CD4-positive, alpha-beta T cell (primary cell): ENCODE results near the gene HDAC10. TPM values are rescaled to one million over a fixed set of nuclear protein-coding genes. Genes with fewer than 3 reads are reported as not detected.

ENCODE experiments used
- ATAC-seq: fragments of 200-7000 bp; cut with Tn5 transposase; one replicate; pipeline ENCODE4 v1.10.0; 2022; ENCODE audit warnings: mild to moderate bottlenecking; ENCODE audit not compliant: poor library complexity
- CTCF ChIA-PET: fragments of 350-600 bp; sonication (Branson Sonifier 250); formaldehyde crosslinking; loops from one replicate; lab custom pipeline; 2021; ENCODE audit warnings: antibody characterized with exemption, inconsistent platforms; lab: Charles Lee
- POLR2A ChIA-PET: fragments of 350-600 bp; sonication (Branson Sonifier 250); formaldehyde crosslinking; loops from one replicate; lab custom pipeline; 2021; ENCODE audit warnings: antibody characterized with exemption, inconsistent platforms; lab: Charles Lee
- DNase-seq, 14 experiments: peaks; one replicate each; pipeline ENCODE4 v3.0.0-alpha.2; 2013 to 2020; ENCODE audit warnings: mixed read lengths in 2 of 14
- H3K27ac ChIP-seq, 2 donors: one replicate each; pipeline versions ENCODE4 v1.5.1 to v1.7.0; 2013; ENCODE audit warnings: low read length in 2 of 2, low read depth in 1 of 2, mild to moderate bottlenecking in 1 of 2
- H3K27me3 ChIP-seq, 2 experiments: 1 replicate in 1 of 2; 2 replicates in 1 of 2; pipeline versions ENCODE4 v1.6.1 to v1.7.0; 2013; ENCODE audit warnings: low read length in 2 of 2, control low read depth in 1 of 2, mild to moderate bottlenecking in 1 of 2, moderate library complexity in 1 of 2; ENCODE audit not compliant: insufficient read depth in 2 of 2, control insufficient read depth in 1 of 2
- H3K36me3 ChIP-seq: one replicate; pipeline ENCODE4 v1.6.1; 2013; ENCODE audit warnings: low read length, control low read depth; ENCODE audit not compliant: insufficient read depth
- H3K4me1 ChIP-seq: one replicate; pipeline ENCODE4 v1.6.1; 2013; ENCODE audit warnings: low read length, control low read depth; ENCODE audit not compliant: insufficient read depth
- H3K4me3 ChIP-seq: one replicate; pipeline ENCODE4 v1.5.1; 2013; ENCODE audit warnings: mild to moderate bottlenecking, low read length, moderate library complexity
- H3K9me3 ChIP-seq, 2 experiments: 1 replicate in 1 of 2; 2 replicates in 1 of 2; pipeline versions ENCODE4 v1.6.1 to v1.7.0; 2013; ENCODE audit warnings: low read length in 2 of 2, mild to moderate bottlenecking in 2 of 2, control low read depth in 1 of 2, moderate library complexity in 1 of 2; ENCODE audit not compliant: control insufficient read depth in 1 of 2, insufficient read depth in 1 of 2
- H3K27ac Mint-ChIP-seq: one replicate; pipeline ENCODE4 v1.8.0; 2020; ENCODE audit warnings: mixed read lengths
- H3K27me3 Mint-ChIP-seq: one replicate; pipeline ENCODE4 v1.8.0; 2021; ENCODE audit warnings: mixed read lengths
- H3K36me3 Mint-ChIP-seq: one replicate; pipeline ENCODE4 v1.8.0; 2021; ENCODE audit warnings: low read depth, mixed read lengths
- H3K4me1 Mint-ChIP-seq: one replicate; pipeline ENCODE4 v1.8.0; 2021; ENCODE audit warnings: low read depth, mixed read lengths
- H3K4me3 Mint-ChIP-seq: one replicate; pipeline ENCODE4 v1.8.0; 2020; ENCODE audit warnings: mild to moderate bottlenecking, mixed read lengths
- H3K9me3 Mint-ChIP-seq: one replicate; pipeline ENCODE4 v1.8.0; 2020; ENCODE audit warnings: mixed read lengths
- CTCF ChIP-seq: fragments of 200-600 bp; IDR thresholded peaks from one replicate; pipeline ENCODE4 v1.8.0; 2022; ENCODE audit warnings: antibody characterized with exemption, mild to moderate bottlenecking
- intact Hi-C, 2 experiments: fragments of 100-400 bp; cut with DNase I in 1 of 2; cut with micrococcal nuclease in 1 of 2; formaldehyde crosslinking; loops; one replicate each; pipeline versions ENCODE4 v1.15.1 to v1.9.0; 2023 to 2025; cut with DNase I, micrococcal nuclease
- total RNA-seq, 174 experiments: library from RNA in 2 of 174; stranded (reverse) in 2 of 174; gene quantifications; one replicate each; pipeline ENCODE4 v1.2.3 and lab custom pipeline; 2021 to 2026

HDAC10 gene
- total RNA-seq, 2 experiments from 2014 or later = 87.3 to 88.7 TPM

GRCh38 chr22:50196256-50196655 is 54.8 kb downstream of the HDAC10 start:
- peaks cover 42% of the 10 kb centered on the region for H3K36me3 Mint-ChIP-seq

More at GRCh38 chr22:50196256-50196655, 54.8 kb downstream of the HDAC10 start:
- Mint-ChIP-seq H3K4me3 (peak overlapping the region; percentile 66), H3K4me1 (peaks cover 17% of the 10 kb centered on the region), H3K27ac (no peak overlapping the region), H3K27me3 (no peaks in the 10 kb centered on the region), H3K9me3 (no peaks in the 10 kb centered on the region)
- Histone ChIP-seq H3K36me3 (peaks cover 50% of the 10 kb centered on the region), H3K4me3 (no peak overlapping the region), H3K9me3 (no peaks in the 10 kb centered on the region), H3K4me1 (peaks cover 50% of the 10 kb centered on the region), H3K27me3 (no peaks in the 10 kb centered on the region), H3K27ac (no peak overlapping the region)
- ChIA-PET POLR2A (no interaction called here), CTCF (no interaction called here)
- no peak for DNase-seq
- intact Hi-C loops = loop anchor here in 1 of 2 experiments (10.0 kb wide), 1 partner anchor 261 kb away; no protein-coding TSS in a partner anchor
- ATAC-seq = no peak
- TF ChIP-seq CTCF = no peak

Other genes with a start within 250 kb of the HDAC10 start
- gene IL17REL, start 238.5 kb downstream of the HDAC10 start, total RNA-seq = not detected
- not detected for gene TTLL8, start 193.0 kb downstream of the HDAC10 start, total RNA-seq
- gene MLC1, start 165.8 kb downstream of the HDAC10 start, total RNA-seq = under 1 TPM in 1 of 2 experiments, not detected in 1; 0.16 TPM
- gene MOV10L1, start 161.3 kb downstream of the HDAC10 start, total RNA-seq = not detected
- under 1 TPM; 0.11 to 0.16 TPM for gene PANX2, start 80.5 kb downstream of the HDAC10 start, total RNA-seq
- gene TRABD, start 65.4 kb downstream of the HDAC10 start, total RNA-seq = 100 to 1,000 TPM; 184 to 193 TPM
- gene SELENOO, start 50.3 kb downstream of the HDAC10 start, total RNA-seq = 10 to 100 TPM; 26.0 to 26.1 TPM
- 100 to 1,000 TPM; 124 to 126 TPM for gene TUBGCP6, start 6.2 kb downstream of the HDAC10 start, total RNA-seq
- gene MAPK12, start 10.4 kb upstream of the HDAC10 start, total RNA-seq = 1 to 10 TPM; 1.2 to 1.3 TPM
- gene MAPK11, start 19.1 kb upstream of the HDAC10 start, total RNA-seq = 1 to 10 TPM; 4.2 to 4.9 TPM
- gene PLXNB2, start 56.4 kb upstream of the HDAC10 start, total RNA-seq = 1 to 10 TPM; 2.8 to 3.9 TPM
- gene DENND6B, start 75.7 kb upstream of the HDAC10 start, total RNA-seq = 1 to 10 TPM; 1.8 to 1.9 TPM
- gene PPP6R2, start 92.1 kb upstream of the HDAC10 start, total RNA-seq = 10 to 100 TPM; 47.1 to 48.0 TPM
- 100 to 1,000 TPM; 220 to 227 TPM for gene SBF1, start 223.8 kb upstream of the HDAC10 start, total RNA-seq
- 1 to 10 TPM; 1.1 to 1.6 TPM for gene ADM2, start 230.3 kb upstream of the HDAC10 start, total RNA-seq
- gene MIOX, start 235.6 kb upstream of the HDAC10 start, total RNA-seq = not detected